HepG2 (cell line): ENCODE results near the gene BICRA.

Experiments
- EP300 ChIP-seq, 3 experiments: sonication (generic) in 1 of 3; formaldehyde crosslinking in 1 of 3; IDR thresholded peaks; 2 replicates each; pipeline versions ENCODE4 v1.5.1 to v1.6.1; 2011 to 2020; ENCODE audit warnings: low read depth in 2 of 3, low read length in 2 of 3, borderline replicate concordance in 1 of 3, improper control_type of control experiment in 1 of 3, mild to moderate bottlenecking in 1 of 3, missing genetic modification reagents in 1 of 3, moderate library complexity in 1 of 3
- FOXM1 ChIP-seq: sonication (generic); formaldehyde crosslinking; IDR thresholded peaks from 2 replicates; pipeline ENCODE4 v1.5.0; 2020; ENCODE audit warnings: missing genetic modification reagents
- GABPA ChIP-seq, 2 experiments: IDR thresholded peaks; 2 replicates each; pipeline ENCODE4 v1.6.1; 2011 to 2016; ENCODE audit warnings: low read depth in 2 of 2, low read length in 1 of 2, missing biosample characterization in 1 of 2, missing genetic modification characterization in 1 of 2
- MYC ChIP-seq: sonication (generic); formaldehyde crosslinking; IDR thresholded peaks from 2 replicates; pipeline ENCODE4 v1.9.0; 2021; ENCODE audit warnings: missing genetic modification reagents, borderline replicate concordance
- ZNF660 ChIP-seq: sonication (generic); formaldehyde crosslinking; IDR thresholded peaks from 2 replicates; pipeline ENCODE4 v1.5.1; 2020; ENCODE audit warnings: mild to moderate bottlenecking, low read depth, missing genetic modification reagents, borderline replicate concordance
- ZNF775 ChIP-seq: sonication (generic); formaldehyde crosslinking; IDR thresholded peaks from 2 replicates; pipeline ENCODE4 v1.4.0; 2020; ENCODE audit warnings: missing genetic modification reagents, mild to moderate bottlenecking, moderate library complexity, borderline replicate concordance

- TF ChIP-seq EP300 (IDR thresholded peaks at IDR 0.05; ENCODE audit: low read depth in 2 of 2, low read length in 2 of 2) (no peak), EP300 (CRISPR knock-in tag; IDR thresholded peaks at IDR 0.05; ENCODE audit: borderline replicate concordance) (no peak), MYC (no peak), ZNF775 (no peak), FOXM1 (CRISPR knock-in tag) (no peak), GABPA (IDR thresholded peaks at IDR 0.05; ENCODE audit: low read depth, low read length) (no peak), GABPA (CRISPR knock-in tag; IDR thresholded peaks at IDR 0.05; ENCODE audit: low read depth) (no peak), ZNF660 (CRISPR knock-in tag) (no peak)
Measured at GRCh38 chr19:47679922-47680857, 71.3 kb downstream of the BICRA start.
